Activated naive CD4-positive, alpha-beta T cell treated with anti-CD3 and anti-CD28 coated beads, Interleukin-2, amount 10 ng/mL, durations not matched to agents 7 days and 5 days (primary cell): ENCODE measurements around the gene ACP4.
"Not testable (repeated sequence)": the region's sequence is repeated elsewhere in the genome, so short reads cannot be mapped to it uniquely, and the experiment has no call there.

Experiments
- CTCF ChIA-PET: fragments of 350-600 bp; sonication (Branson Sonifier 250); formaldehyde crosslinking; loops from one replicate; lab custom pipeline; 2021; ENCODE audit warnings: antibody characterized with exemption; lab: Charles Lee
- DNase-seq: peaks from one replicate; pipeline ENCODE4 v3.0.0-alpha.2; 2020
- H3K27ac Mint-ChIP-seq: one replicate; pipeline ENCODE4 v1.8.0; 2021; ENCODE audit warnings: mild to moderate bottlenecking, moderate library complexity, mixed read lengths
- H3K27me3 Mint-ChIP-seq: one replicate; pipeline ENCODE4 v1.8.0; 2021; ENCODE audit warnings: mild to moderate bottlenecking, mixed read lengths
- H3K36me3 Mint-ChIP-seq: one replicate; pipeline ENCODE4 v1.8.0; 2021; ENCODE audit warnings: mixed read lengths
- H3K4me1 Mint-ChIP-seq: one replicate; pipeline ENCODE4 v1.8.0; 2021; ENCODE audit warnings: mixed read lengths
- H3K4me3 Mint-ChIP-seq: one replicate; pipeline ENCODE4 v1.8.0; 2021; ENCODE audit warnings: mild to moderate bottlenecking, moderate library complexity, mixed read lengths
- H3K9me3 Mint-ChIP-seq: one replicate; pipeline ENCODE4 v1.8.0; 2021; ENCODE audit warnings: mixed read lengths

Gene ACP4

GRCh38 chr19:50783848-50784152, 6.4 kb upstream of the ACP4 start:
- H3K36me3 Mint-ChIP-seq, H3K4me3 Mint-ChIP-seq, H3K27ac Mint-ChIP-seq, H3K9me3 Mint-ChIP-seq, DNase-seq, H3K4me1 Mint-ChIP-seq: not testable (repeated sequence)
- CTCF ChIA-PET, result interaction anchor here (0.7 to 4.4 kb wide), 5 partner anchors 68 to 245 kb away, joined by 3 to 25 read pairs (median 4); no protein-coding TSS in a partner anchor
- peaks cover 40% of the 10 kb centered on the region for H3K27me3 Mint-ChIP-seq

GRCh38 chr19:50784710-50785109, 5.5 kb upstream of the ACP4 start:
- no peaks in the 10 kb centered on the region for H3K36me3 Mint-ChIP-seq
- no peak overlapping the region for H3K27ac Mint-ChIP-seq
- peaks cover 6% of the 10 kb centered on the region for H3K4me1 Mint-ChIP-seq
- DNase-seq, result no peak
- H3K4me3 Mint-ChIP-seq, result no peak overlapping the region
- H3K9me3 Mint-ChIP-seq, result no peaks in the 10 kb centered on the region
- CTCF ChIA-PET, result interaction anchor here (1.1 to 4.4 kb wide), 3 partner anchors 60 to 246 kb away, joined by 4 to 25 read pairs (median 8); no protein-coding TSS in a partner anchor
- H3K27me3 Mint-ChIP-seq, result peaks cover 31% of the 10 kb centered on the region

- no peaks in the 10 kb centered on the region for H3K36me3 Mint-ChIP-seq
- H3K27me3 Mint-ChIP-seq, result peaks cover 25% of the 10 kb centered on the region
- DNase-seq, result no peak
- no peaks in the 10 kb centered on the region for H3K9me3 Mint-ChIP-seq
- CTCF ChIA-PET, result interaction anchor here (1.1 to 4.4 kb wide), 2 partner anchors 60 to 247 kb away, joined by 4 to 25 read pairs; no protein-coding TSS in a partner anchor
- H3K4me3 Mint-ChIP-seq, result no peak overlapping the region
- peaks cover 6% of the 10 kb centered on the region for H3K4me1 Mint-ChIP-seq
- H3K27ac Mint-ChIP-seq, result no peak overlapping the region
Measured at GRCh38 chr19:50785329-50785728, 4.9 kb upstream of the ACP4 start.

GRCh38 chr19:50790922-50791467, 780 bp downstream of the ACP4 start:
- CTCF ChIA-PET, result interaction anchor here (0.6 kb wide), 1 partner anchor 235 kb away, joined by 3 read pairs; no protein-coding TSS in a partner anchor
- H3K4me3 Mint-ChIP-seq, result no peak overlapping the region
- H3K27me3 Mint-ChIP-seq, result no peaks in the 10 kb centered on the region
- no peaks in the 10 kb centered on the region for H3K9me3 Mint-ChIP-seq
- no peak for DNase-seq
- H3K27ac Mint-ChIP-seq, result no peak overlapping the region
- H3K36me3 Mint-ChIP-seq, result peaks cover 2% of the 10 kb centered on the region
- peaks cover 7% of the 10 kb centered on the region for H3K4me1 Mint-ChIP-seq

- CTCF ChIA-PET, result interaction anchor here (0.6 to 1.2 kb wide), 2 partner anchors 131 to 236 kb away, joined by 3 to 4 read pairs; no protein-coding TSS in a partner anchor
- no peaks in the 10 kb centered on the region for H3K27me3 Mint-ChIP-seq
- H3K27ac Mint-ChIP-seq, result no peak overlapping the region
- DNase-seq, result no peak
- H3K4me3 Mint-ChIP-seq, result no peak overlapping the region
- H3K4me1 Mint-ChIP-seq, result peaks cover 7% of the 10 kb centered on the region
- H3K36me3 Mint-ChIP-seq, result peaks cover 2% of the 10 kb centered on the region
- no peaks in the 10 kb centered on the region for H3K9me3 Mint-ChIP-seq
Measured at GRCh38 chr19:50791594-50792271, 1.5 kb downstream of the ACP4 start.

- Mint-ChIP-seq H3K4me3 (no peak overlapping the region), H3K36me3 (peaks cover 3% of the 10 kb centered on the region), H3K4me1 (peaks cover 7% of the 10 kb centered on the region), H3K27me3 (no peaks in the 10 kb centered on the region), H3K9me3 (no peaks in the 10 kb centered on the region), H3K27ac (no peak overlapping the region)
- no peak for DNase-seq
- CTCF ChIA-PET, result interaction anchor here (0.7 to 1.2 kb wide), 3 partner anchors 9 to 492 kb away, joined by 3 to 5 read pairs (median 4); no protein-coding TSS in a partner anchor
Measured at GRCh38 chr19:50792272-50793250, 2.3 kb downstream of the ACP4 start.

- no peaks in the 10 kb centered on the region for H3K27me3 Mint-ChIP-seq
- H3K9me3 Mint-ChIP-seq, result no peaks in the 10 kb centered on the region
- no peak overlapping the region for H3K4me3 Mint-ChIP-seq
- peaks cover 5% of the 10 kb centered on the region for H3K36me3 Mint-ChIP-seq
- CTCF ChIA-PET, result interaction anchor here (0.7 kb wide), 1 partner anchor 493 kb away, joined by 5 read pairs; no protein-coding TSS in a partner anchor
- peaks cover 7% of the 10 kb centered on the region for H3K4me1 Mint-ChIP-seq
- H3K27ac Mint-ChIP-seq, result no peak overlapping the region
- no peak for DNase-seq
Measured at GRCh38 chr19:50793558-50794065, 3.4 kb downstream of the ACP4 start.

GRCh38 chr19:50794074-50794875, 4.1 kb downstream of the ACP4 start:
- no peak overlapping the region for H3K27ac Mint-ChIP-seq
- no peaks in the 10 kb centered on the region for H3K9me3 Mint-ChIP-seq
- H3K4me3 Mint-ChIP-seq, result no peak overlapping the region
- peaks cover 7% of the 10 kb centered on the region for H3K4me1 Mint-ChIP-seq
- no peaks in the 10 kb centered on the region for H3K27me3 Mint-ChIP-seq
- peaks cover 5% of the 10 kb centered on the region for H3K36me3 Mint-ChIP-seq
- no peak for DNase-seq
- CTCF ChIA-PET, result no interaction called here

- Mint-ChIP-seq H3K36me3 (peaks cover 5% of the 10 kb centered on the region), H3K4me3 (no peak overlapping the region), H3K27ac (peak overlapping the region; percentile 76), H3K4me1 (peaks cover 8% of the 10 kb centered on the region), H3K9me3 (no peaks in the 10 kb centered on the region), H3K27me3 (no peaks in the 10 kb centered on the region)
- no peak for DNase-seq
- CTCF ChIA-PET, result no interaction called here
Measured at GRCh38 chr19:50794876-50795663, 4.9 kb downstream of the ACP4 start.

GRCh38 chr19:50795664-50796073, 5.5 kb downstream of the ACP4 start:
- Mint-ChIP-seq H3K4me1 (peaks cover 10% of the 10 kb centered on the region), H3K27me3 (no peaks in the 10 kb centered on the region), H3K4me3 (no peak overlapping the region), H3K9me3 (no peaks in the 10 kb centered on the region), H3K27ac (no peak overlapping the region), H3K36me3 (peaks cover 8% of the 10 kb centered on the region)
- no peak for DNase-seq
- CTCF ChIA-PET, result no interaction called here

- Mint-ChIP-seq H3K27ac (no peak overlapping the region), H3K4me3 (no peak overlapping the region), H3K27me3 (no peaks in the 10 kb centered on the region), H3K4me1 (peaks cover 16% of the 10 kb centered on the region), H3K9me3 (no peaks in the 10 kb centered on the region), H3K36me3 (peaks cover 13% of the 10 kb centered on the region)
- CTCF ChIA-PET, result no interaction called here
- no peak for DNase-seq
Measured at GRCh38 chr19:50796128-50796633, 6.0 kb downstream of the ACP4 start.

GRCh38 chr19:50796634-50797428, 6.6 kb downstream of the ACP4 start:
- CTCF ChIA-PET, result no interaction called here
- peaks cover 17% of the 10 kb centered on the region for H3K4me1 Mint-ChIP-seq
- H3K27ac Mint-ChIP-seq, result no peak overlapping the region
- no peaks in the 10 kb centered on the region for H3K9me3 Mint-ChIP-seq
- H3K27me3 Mint-ChIP-seq, result no peaks in the 10 kb centered on the region
- DNase-seq, result no peak
- H3K36me3 Mint-ChIP-seq, result peaks cover 14% of the 10 kb centered on the region
- H3K4me3 Mint-ChIP-seq, result no peak overlapping the region
